HG02884 (cell line): ENCODE measurements around the gene SGCD.

Experiments
- ATAC-seq: cut with Tn5 transposase; IDR thresholded peaks from one replicate; pipeline ENCODE4 v1.9.1; 2021; ENCODE audit warnings: mild to moderate bottlenecking, moderate library complexity; ENCODE audit not compliant: unreplicated experiment

Gene SGCD

GRCh38 chr5:156400231-156400986, 73.4 kb downstream of the SGCD start:
- no peak for ATAC-seq

GRCh38 chr5:156401804-156402203, 74.8 kb downstream of the SGCD start:
- ATAC-seq, result peak; percentile 13

DNA sequence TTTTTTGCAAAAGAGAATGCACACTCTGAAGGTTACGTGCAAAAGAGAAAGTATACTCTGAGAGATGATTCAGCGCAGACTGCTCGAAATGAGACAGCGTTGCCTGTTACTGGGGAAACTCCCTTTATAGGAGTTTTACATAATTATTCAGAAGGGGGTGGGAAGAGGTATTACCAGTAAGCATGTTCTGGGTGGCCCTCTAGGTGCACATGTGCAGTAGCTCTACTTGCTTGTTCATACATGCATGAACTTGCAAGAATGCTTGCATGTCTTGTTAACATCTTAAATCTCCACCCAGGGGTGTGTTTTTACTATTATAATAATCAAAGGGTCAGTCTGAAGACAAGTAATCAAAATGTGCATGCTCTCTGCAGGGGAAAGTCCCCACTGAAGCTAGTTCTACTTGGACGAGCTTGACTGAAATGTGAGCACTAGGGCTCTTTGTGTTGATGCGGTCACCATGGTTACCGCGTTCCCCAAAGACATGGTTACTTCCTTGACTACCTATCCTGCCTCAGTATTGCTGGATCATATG, 75.5 kb downstream of the SGCD start:
- ATAC-seq, result peak; percentile 96

GRCh38 chr5:156405988-156406387, 79.0 kb downstream of the SGCD start:
- ATAC-seq, result no peak

GRCh38 chr5:156407251-156407650, 80.3 kb downstream of the SGCD start:
- ATAC-seq, result no peak

DNA sequence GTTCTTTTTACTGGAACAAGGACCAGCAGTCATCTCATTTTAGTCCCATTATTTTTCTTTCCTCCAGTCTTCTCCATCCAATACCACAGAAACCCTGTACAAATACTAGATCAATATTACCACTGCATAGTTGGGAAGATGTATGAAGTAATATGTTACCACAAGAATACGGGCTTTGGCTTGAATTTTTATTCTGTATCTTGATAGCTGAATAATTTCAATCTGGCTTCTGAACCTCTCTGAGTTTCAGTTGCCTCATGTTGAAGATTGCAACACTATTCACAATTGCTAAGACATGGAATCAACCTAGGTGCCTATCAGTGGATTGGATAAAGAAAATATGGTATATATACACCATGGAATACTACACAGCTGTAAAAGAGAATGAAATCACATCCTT, 82.9 kb downstream of the SGCD start:
- ATAC-seq, result no peak

GRCh38 chr5:156411185-156411613, 84.2 kb downstream of the SGCD start:
- no peak for ATAC-seq

GRCh38 chr5:156411957-156412356, 85.0 kb downstream of the SGCD start:
- ATAC-seq, result no peak

- ATAC-seq, result no peak
Observed at GRCh38 chr5:156414391-156414790, 87.4 kb downstream of the SGCD start.

DNA sequence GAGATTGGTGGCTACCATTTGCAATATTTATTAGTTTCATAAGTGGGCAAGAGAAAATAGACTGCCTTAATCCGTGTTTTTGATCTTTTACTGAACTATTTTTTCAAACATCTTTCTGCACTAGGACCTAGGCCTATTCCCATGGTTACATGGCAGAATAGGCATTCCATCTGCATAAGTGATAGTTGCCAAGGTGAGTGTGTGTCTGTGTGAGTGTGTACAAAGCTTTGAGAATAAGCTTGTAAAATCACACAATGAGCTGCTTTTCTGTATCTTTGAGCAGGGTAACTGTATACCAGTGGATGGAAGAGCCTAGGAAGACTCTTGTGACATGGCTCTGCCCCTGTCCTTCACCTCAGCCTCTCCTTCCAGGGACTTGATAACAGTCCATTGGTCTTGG, 92.7 kb downstream of the SGCD start:
- ATAC-seq, result no peak

GRCh38 chr5:156420665-156421064, 93.7 kb downstream of the SGCD start:
- ATAC-seq, result no peak

DNA sequence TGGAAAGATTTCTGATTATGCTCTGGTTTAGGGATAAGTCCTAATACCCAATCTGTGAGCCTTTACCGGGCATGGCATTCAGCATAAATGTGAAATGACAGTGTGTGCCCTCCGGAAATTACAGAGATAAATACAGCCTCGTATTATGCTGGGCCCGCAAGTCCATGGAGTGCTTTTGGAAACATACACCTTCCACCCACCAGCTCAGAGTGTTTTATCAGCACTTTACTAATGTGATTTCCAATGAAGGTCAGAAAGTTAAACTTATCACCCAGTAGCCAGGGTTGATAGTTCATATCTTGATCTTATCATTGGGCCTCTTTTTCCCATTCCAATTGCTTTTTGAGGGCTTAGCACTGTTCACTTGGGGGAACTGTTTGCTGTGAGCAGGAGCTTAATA, 94.8 kb downstream of the SGCD start:
- no peak for ATAC-seq

GRCh38 chr5:156423597-156423996, 96.6 kb downstream of the SGCD start:
- ATAC-seq, result no peak

- ATAC-seq, result no peak
Observed at GRCh38 chr5:156427315-156427714, 100.4 kb downstream of the SGCD start.

- ATAC-seq, result no peak
Observed at GRCh38 chr5:156431956-156432829, 105.2 kb downstream of the SGCD start.

DNA sequence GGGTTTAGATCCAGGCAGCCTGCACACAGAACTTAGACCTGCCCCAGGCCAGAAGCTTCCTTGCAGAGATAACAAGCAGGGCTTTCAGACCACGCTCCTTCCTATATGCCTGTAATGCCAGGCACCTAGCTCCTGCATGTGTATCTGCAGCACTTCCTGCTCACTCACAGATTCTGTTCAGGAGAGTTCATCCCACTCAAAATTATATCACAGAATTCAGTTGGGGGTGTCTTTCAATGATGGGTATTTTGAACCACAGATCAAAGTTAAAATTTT, 105.8 kb downstream of the SGCD start:
- no peak for ATAC-seq

- ATAC-seq, result no peak
Observed at GRCh38 chr5:156434471-156434870, 107.5 kb downstream of the SGCD start.

DNA sequence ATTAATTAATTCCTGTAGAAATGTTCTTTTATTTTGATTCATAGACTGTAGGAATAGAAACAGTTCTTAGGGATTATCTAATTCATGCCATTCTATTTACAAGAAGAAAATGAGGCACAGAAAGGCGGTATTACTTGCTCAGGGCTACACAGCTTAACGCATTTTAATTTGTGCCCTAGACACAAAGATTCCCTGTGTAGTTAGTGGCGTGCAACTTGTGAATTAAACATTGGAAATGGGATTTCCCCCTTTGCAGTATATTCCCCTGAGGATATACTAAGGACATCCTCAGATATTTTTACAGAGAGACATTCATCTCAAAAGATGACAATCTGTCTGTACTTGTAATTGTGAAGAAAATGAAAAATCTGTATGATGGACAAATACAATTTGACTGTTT, 108.1 kb downstream of the SGCD start:
- no peak for ATAC-seq

GRCh38 chr5:156438076-156438475, 111.1 kb downstream of the SGCD start:
- ATAC-seq, result no peak

- no peak for ATAC-seq
Observed at GRCh38 chr5:156444753-156445291, 117.9 kb downstream of the SGCD start.

DNA sequence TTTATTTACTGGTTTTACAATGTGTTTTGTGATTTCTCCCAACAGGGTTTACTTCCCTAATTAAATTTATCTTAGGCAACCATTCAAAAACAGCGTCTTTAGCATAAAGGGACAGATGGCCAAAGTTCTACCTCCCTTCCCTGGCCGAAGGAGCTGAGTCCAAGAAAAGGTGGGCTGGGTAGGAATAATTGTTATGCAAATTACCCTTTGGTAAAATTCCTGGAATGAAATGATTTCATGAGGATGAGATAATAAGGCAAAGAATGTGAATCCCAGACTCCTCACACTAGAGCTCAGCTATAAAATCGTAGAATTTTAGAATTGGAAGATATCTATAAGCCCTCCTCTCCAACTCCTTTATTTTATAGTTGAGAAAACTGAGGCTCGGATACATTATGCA, 119.6 kb downstream of the SGCD start:
- ATAC-seq, result no peak

DNA sequence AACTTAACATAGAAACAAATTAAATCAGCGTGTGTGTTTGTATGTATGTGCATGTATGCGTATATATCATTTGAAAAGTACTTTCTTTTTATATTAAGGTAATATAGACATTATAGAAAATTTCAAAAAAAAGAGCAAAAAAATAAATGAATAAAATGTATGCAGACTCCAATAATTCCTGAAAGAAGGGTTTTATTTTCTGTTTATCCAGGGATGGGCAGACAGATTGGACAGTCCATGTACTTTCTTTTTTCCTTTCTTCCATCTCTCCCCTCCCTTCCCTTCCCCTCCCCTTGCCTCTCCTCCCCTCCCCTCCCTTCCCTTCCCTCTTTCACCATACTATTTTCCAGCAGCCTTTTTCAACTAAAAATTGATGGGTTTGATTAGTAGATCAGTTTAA, 123.8 kb downstream of the SGCD start:
- no peak for ATAC-seq
